HG03354 (cell line): ENCODE measurements around the gene GJC1.
"Not testable (repeated sequence)": the region's sequence is repeated elsewhere in the genome, so short reads cannot be mapped to it uniquely, and the experiment has no call there.

Source experiments
- ATAC-seq: cut with Tn5 transposase; IDR thresholded peaks from one replicate; pipeline ENCODE4 v1.9.1; 2021; ENCODE audit warnings: mild to moderate bottlenecking; ENCODE audit not compliant: unreplicated experiment, poor library complexity, severe bottlenecking

Gene GJC1

GRCh38 chr17:44847586-44847985 lies 17.5 kb upstream of the GJC1 start, which contains the start of gene HIGD1B:
Gene HIGD1B, plus strand, starts transcription at chr17:44847883. Its CDS starts 270 bp downstream, at chr17:44848153.
- no peak for ATAC-seq

- no peak for ATAC-seq
These were observed 16.1 kb upstream of the GJC1 start for GRCh38 chr17:44846206-44846605.

DNA sequence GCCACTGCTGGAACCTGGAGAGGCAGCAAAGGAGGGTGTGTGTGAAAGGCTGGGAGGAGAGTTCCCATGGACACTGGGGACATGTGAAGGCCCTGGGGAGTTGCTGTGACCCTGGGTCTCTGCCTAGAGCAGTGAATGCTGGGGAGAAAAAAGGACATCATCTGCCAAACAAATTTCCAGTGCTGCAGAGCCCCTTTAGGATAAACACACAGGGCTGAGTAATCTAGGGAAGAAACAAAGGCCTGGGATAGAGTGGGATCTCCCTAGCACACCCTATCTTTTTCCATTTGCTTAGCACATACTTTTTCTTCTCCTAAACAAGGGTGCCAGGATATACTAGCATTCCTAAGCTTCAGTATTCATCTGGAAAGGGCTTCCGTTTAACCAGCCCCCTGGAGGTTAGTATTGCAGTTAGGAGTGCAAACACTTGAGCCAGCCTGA lies 14.3 kb upstream of the GJC1 start:
- ATAC-seq: no peak

DNA sequence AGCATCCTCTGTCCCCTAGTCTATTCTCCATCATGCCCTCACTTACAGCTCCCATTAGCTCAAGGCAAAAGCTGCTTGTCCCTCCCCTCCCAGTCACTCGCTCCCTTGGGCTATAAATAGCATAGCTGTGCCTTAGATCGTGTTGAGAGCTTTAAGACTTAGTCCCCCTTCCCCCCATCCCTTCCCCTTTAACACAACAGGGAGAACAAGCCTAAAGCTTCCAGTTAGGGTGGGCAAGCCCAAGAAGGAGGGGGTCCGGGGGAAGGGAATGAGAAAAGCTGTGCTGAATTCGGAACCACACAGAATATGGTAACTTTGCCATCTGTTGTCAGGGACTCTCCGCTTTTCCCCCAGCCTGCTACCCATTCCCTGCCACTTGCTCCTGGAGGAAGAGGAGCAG lies 12.7 kb upstream of the GJC1 start:
- no peak for ATAC-seq

- no peak for ATAC-seq
These were observed 10.8 kb upstream of the GJC1 start for GRCh38 chr17:44840936-44841335.

- no peak for ATAC-seq
These were observed 10.2 kb upstream of the GJC1 start for GRCh38 chr17:44840274-44840673.

- no peak for ATAC-seq
These were observed 7.1 kb upstream of the GJC1 start for GRCh38 chr17:44837196-44837595.

- ATAC-seq: no peak
These were observed 2.7 kb upstream of the GJC1 start for GRCh38 chr17:44832805-44833204.

- no peak for ATAC-seq
These were observed 1.3 kb upstream of the GJC1 start for GRCh38 chr17:44831371-44831770.

DNA sequence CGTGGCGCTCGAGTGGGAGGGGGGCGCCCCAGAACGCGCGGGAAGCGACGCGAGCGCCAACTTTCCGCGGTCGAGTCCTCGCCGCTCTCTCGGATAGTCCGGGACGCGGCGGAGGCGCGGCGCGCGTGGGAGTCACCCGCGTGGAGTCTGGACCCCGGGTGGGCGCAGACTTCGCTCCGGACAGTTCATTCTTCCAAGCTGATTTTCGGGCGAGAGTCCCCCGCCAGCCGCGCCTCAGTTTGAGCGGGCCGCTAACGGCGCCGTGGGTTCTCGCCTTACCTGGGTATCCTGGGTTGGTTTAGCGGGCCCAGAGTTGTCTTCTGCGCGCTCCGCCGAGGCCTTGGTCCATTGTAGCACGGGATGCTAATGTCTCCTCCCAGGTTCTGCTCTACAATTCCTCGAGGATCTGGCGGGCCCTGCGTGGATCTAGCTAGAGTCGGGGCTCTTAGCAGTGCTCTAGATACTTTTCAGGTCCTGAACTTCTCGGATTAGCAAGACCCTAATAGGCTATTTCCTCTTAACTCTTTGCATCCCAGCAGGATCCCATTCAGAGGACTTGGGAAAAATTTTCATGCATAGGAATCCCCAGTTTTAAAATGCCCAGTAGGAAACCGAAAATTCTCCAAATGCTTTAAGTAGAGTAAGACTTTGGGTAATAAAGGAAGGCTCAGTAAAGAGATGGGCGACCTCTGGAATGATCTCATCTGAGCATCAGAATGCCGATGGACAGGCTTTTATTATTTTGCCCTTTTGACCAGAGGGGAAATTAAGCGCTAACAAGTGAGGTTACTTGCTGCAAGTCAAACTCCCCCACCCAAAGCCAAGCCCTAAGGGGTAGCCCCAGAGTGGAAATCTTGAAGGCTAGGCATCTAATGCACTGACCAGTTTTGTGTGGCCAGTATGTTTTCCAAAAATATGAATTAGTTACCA lies 537 bp upstream of the GJC1 start:
- ATAC-seq: no peak

DNA sequence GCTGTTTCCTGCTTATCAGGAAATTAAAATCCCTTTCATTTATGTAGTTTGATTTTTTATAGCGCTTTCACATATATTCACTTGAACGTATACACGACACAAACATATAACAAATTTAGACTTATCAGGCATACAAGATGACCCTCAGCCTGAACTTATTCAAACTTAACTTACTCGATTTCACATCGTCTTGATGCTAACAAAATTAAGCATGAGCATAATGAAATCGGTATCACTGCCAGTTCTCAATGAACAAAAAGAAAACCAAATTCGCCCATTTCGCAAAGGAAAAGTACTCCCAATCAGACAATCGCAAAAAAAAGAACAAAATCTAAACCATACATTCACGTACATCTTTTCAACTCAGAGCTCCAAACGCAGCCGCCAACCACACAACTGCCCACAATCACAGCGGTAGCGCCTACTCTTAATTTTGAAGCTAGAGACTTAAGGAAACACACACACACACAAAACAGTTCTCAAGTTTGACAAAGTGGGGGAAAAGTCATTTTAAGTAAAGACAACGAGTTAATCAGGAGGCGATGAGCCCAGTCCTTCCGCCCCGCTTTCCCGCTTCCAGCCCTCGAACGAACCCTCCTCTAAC lies 1.1 kb downstream of the GJC1 start:
- no peak for ATAC-seq

DNA sequence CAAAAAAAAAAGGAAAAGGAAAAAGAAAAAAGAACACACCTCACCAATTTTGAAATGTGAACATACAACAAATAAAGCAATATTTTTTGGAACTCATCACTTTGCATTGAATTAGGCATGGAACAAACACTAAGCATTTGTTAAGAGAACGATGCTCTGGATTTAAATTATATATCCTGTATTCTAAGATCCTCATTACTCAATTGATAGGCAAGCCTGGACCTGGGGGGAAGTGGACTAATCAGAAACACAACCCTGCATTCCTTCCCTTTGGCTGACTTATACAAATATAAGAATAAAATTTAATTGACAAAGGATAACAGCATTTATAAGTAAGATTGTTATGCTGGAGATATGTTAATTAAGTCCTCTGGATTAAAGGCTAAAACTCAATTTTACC lies 2.2 kb downstream of the GJC1 start:
- ATAC-seq: no peak

- no peak for ATAC-seq
These were observed 3.8 kb downstream of the GJC1 start for GRCh38 chr17:44826123-44826790.

GRCh38 chr17:44825236-44825635 lies 4.9 kb downstream of the GJC1 start:
- not testable (repeated sequence) for ATAC-seq

GRCh38 chr17:44820631-44821212 lies 9.4 kb downstream of the GJC1 start:
- no peak for ATAC-seq

- ATAC-seq: not testable (repeated sequence)
These were observed 11.6 kb downstream of the GJC1 start for GRCh38 chr17:44818508-44818907.

- no peak for ATAC-seq
These were observed 17.8 kb downstream of the GJC1 start for GRCh38 chr17:44812263-44812662.

- ATAC-seq: not testable (repeated sequence)
These were observed 21.3 kb downstream of the GJC1 start for GRCh38 chr17:44808656-44809388.

GRCh38 chr17:44808156-44808555 lies 21.9 kb downstream of the GJC1 start:
- no peak for ATAC-seq

DNA sequence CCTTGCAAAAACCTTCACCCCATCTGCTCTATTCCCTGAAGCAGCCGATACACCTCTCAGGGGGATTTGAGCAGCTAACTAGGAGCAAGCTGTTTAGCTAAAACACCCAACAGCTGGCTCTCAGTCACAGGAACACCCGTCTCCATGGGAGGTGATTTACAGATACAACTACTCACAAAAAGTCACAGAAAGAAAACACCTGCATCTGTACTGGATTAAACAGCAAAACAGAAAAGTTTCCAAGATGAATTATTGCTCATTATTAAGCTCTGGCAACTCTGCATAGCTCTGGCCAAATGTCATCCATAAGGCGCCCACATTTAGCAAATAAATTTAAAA lies 22.3 kb downstream of the GJC1 start:
- no peak for ATAC-seq
